Spleen (tissue), 11 donors: Measurements from ENCODE around the gene IFI27. TPM values are rescaled to one million over a fixed set of nuclear protein-coding genes. Genes with fewer than 3 reads are reported as not detected.
A peak's percentile ranks its signal among the peaks of the same experiment; 100 is the strongest.

Experiments used
- DNase-seq: peaks from one replicate; pipeline ENCODE4 v3.0.0-alpha.2; 2020
- H3K27ac ChIP-seq, 8 donors: fragments of 200-600 bp; sonication (generic) in 7 of 8; 1 replicate in 4 of 8; 2 replicates in 4 of 8; pipeline versions ENCODE4 v1.5.0 to v1.8.0; 2016 to 2021; ENCODE audit warnings: inconsistent platforms in 4 of 8, mild to moderate bottlenecking in 4 of 8, moderate library complexity in 1 of 8
- H3K27me3 ChIP-seq, 7 donors: fragments of 200-600 bp; sonication (generic) in 6 of 7; replicated peaks in 1 of 7; 1 replicate in 4 of 7; 2 replicates in 3 of 7; pipeline versions ENCODE4 v1.5.0 to v1.8.0; 2016 to 2021; ENCODE audit warnings: inconsistent platforms in 3 of 7, mild to moderate bottlenecking in 1 of 7
- H3K36me3 ChIP-seq, 6 donors: fragments of 200-600 bp; sonication (generic) in 5 of 6; 1 replicate in 4 of 6; 2 replicates in 2 of 6; pipeline versions ENCODE4 v1.5.0 to v1.8.0; 2016 to 2021; ENCODE audit warnings: inconsistent platforms in 2 of 6
- H3K4me1 ChIP-seq, 6 donors: fragments of 200-600 bp; sonication (generic) in 5 of 6; 1 replicate in 3 of 6; 2 replicates in 3 of 6; pipeline versions ENCODE4 v1.5.0 to v1.8.0; 2016 to 2021; ENCODE audit warnings: inconsistent platforms in 3 of 6
- H3K4me3 ChIP-seq, 8 donors: fragments of 200-600 bp; sonication (generic) in 7 of 8; 1 replicate in 4 of 8; 2 replicates in 4 of 8; pipeline versions ENCODE4 v1.5.0 to v1.8.0; 2016 to 2021; ENCODE audit warnings: inconsistent platforms in 4 of 8, mild to moderate bottlenecking in 4 of 8, moderate library complexity in 2 of 8
- H3K9me3 ChIP-seq, 8 donors: fragments of 200-600 bp; sonication (generic) in 7 of 8; 1 replicate in 4 of 8; 2 replicates in 4 of 8; pipeline versions ENCODE4 v1.5.0 to v1.8.0; 2016 to 2021; ENCODE audit warnings: inconsistent platforms in 4 of 8
- POLR2A ChIP-seq, 3 donors: fragments of 450-650 bp; IDR thresholded peaks; one replicate each; pipeline ENCODE4 v1.5.1; 2017; ENCODE audit warnings: antibody characterized with exemption in 3 of 3, mild to moderate bottlenecking in 1 of 3
- POLR2AphosphoS5 ChIP-seq, 3 donors: sonication (generic); formaldehyde crosslinking; IDR thresholded peaks; one replicate each; pipeline ENCODE4 v1.5.1; 2017; ENCODE audit warnings: antibody characterized with exemption in 3 of 3
- WGBS, 5 donors: extraction: QIAGEN DNeasy Blood & Tissue Kit in 3 of 5; methylation state at CpG; one replicate each; pipeline versions ENCODE4 v1.1.5 to v1.1.7; 2013 to 2018; 5-methylcytosine and 5-hydroxymethylcytosine counted together
- intact Hi-C: fragments of 100-400 bp; cut with DNase I; formaldehyde crosslinking; loops from one replicate; pipeline ENCODE4 v1.15.0; 2023; ENCODE audit warnings: low total_unique reads
- polyA plus RNA-seq, 3 donors: library from polyadenylated mRNA; stranded (reverse); fragments of 200-250 nt; gene quantifications; one replicate each; pipeline ENCODE4 v1.2.1, GENCODE V29; 2013
- total RNA-seq, 7 donors: library from RNA; depleted of rRNA in 3 of 7; stranded (reverse); fragments of >200 nt in 3 of 7; fragmentation: NEBNext Ultra II Directional in 4 of 7; extraction: Animal tissue kit (Norgen Biotek cat#: 25700) in 4 of 7; gene quantifications; one replicate each; pipeline versions ENCODE4 v1.1.0 to v1.2.1, GENCODE V29; 2016 to 2021
- TF ChIP-seq, protein P1 (sequence below), 11 experiments: fragments of 200-600 bp in 7 of 11; fragments of 450-650 bp in 4 of 11; sonication (generic) in 4 of 11; IDR thresholded peaks in 8 of 11; conservative IDR thresholded peaks in 3 of 11; 1 replicate in 7 of 11; 2 replicates in 4 of 11; pipeline versions ENCODE4 v1.4.0 to v1.8.0; 2016 to 2021; ENCODE audit warnings: antibody characterized with exemption in 11 of 11, inconsistent platforms in 4 of 11, mild to moderate bottlenecking in 1 of 11
- donor health status: healthy with polysubstance abuse.
- donor health status: DM: no; HTN: no; CAD: no; lungs with moderate emphysema.
- donor health status: DM: no; HTN: no; CAD: no.
- donor health status: Bipolar disorder and iron deficiency.
- donor health status: healthy.
- donor health status: DM: no; HTN: no; CAD: no.
- donor health status: DM: yes; HTN: yes; CAD: no.

IFI27 gene
- total and polyA plus RNA-seq, 10 donors = 304 to 1,170 (median 719) TPM

- intact Hi-C loops = loop anchor here (2.0 to 5.0 kb wide), 2 partner anchors 100 to 199 kb away; no protein-coding TSS in a partner anchor
- Histone ChIP-seq H3K27ac (no peak overlapping the region), H3K27me3 (peaks cover 0 to 10% (median 0%) of the 10 kb centered on the region in 7 donors), H3K4me1 (peaks cover 0 to 13% (median 5%) of the 10 kb centered on the region in 6 donors), H3K36me3 (no peaks in the 10 kb centered on the region), H3K9me3 (peaks cover 0 to 13% (median 9%) of the 10 kb centered on the region in 8 donors), H3K4me3 (no peak overlapping the region)
- WGBS, 5 donors = 32 to 35% (median 33%) methylated on average over 18 of the region's 18 CpGs
- TF ChIP-seq POLR2AphosphoS5 (IDR thresholded peaks at IDR 0.05) (peak in 2 of 3 donors; percentile 40 to 66), POLR2A (IDR thresholded peaks at IDR 0.05) (no peak)
- TF ChIP-seq, protein P1, sequence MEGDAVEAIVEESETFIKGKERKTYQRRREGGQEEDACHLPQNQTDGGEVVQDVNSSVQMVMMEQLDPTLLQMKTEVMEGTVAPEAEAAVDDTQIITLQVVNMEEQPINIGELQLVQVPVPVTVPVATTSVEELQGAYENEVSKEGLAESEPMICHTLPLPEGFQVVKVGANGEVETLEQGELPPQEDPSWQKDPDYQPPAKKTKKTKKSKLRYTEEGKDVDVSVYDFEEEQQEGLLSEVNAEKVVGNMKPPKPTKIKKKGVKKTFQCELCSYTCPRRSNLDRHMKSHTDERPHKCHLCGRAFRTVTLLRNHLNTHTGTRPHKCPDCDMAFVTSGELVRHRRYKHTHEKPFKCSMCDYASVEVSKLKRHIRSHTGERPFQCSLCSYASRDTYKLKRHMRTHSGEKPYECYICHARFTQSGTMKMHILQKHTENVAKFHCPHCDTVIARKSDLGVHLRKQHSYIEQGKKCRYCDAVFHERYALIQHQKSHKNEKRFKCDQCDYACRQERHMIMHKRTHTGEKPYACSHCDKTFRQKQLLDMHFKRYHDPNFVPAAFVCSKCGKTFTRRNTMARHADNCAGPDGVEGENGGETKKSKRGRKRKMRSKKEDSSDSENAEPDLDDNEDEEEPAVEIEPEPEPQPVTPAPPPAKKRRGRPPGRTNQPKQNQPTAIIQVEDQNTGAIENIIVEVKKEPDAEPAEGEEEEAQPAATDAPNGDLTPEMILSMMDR (IDR thresholded peaks at IDR 0.05 in 8 of 11, conservative IDR thresholded peaks at IDR 0.05 in 3 of 11) = peak; percentile 87 to 99 (median 97)
- peak; percentile 93 for DNase-seq
These were observed 26.2 kb downstream of the IFI27 start for GRCh38 chr14:94136575-94137331.

DNA sequence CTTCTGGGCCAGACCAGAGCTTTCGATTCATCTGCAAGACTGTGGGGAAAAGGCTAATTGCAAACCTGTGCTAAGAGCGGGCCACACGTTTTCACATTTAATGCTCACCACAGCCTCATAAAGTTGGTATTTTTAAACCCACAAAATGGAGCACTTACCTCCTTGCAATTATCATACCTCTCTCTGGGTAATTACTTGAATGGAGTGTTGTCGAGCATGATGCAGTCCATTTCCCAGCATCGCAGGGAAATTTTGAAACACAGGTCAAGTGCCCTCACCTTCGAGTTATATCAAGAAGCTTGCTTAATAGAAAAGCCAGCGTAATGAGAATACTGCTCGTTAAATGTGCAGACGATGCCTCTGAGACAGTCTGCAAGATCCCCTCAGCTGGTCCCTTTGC is 27.7 kb downstream of the IFI27 start:
- Histone ChIP-seq H3K9me3 (peaks cover 0 to 13% (median 9%) of the 10 kb centered on the region in 8 donors), H3K27ac (no peak overlapping the region), H3K36me3 (no peaks in the 10 kb centered on the region), H3K27me3 (peaks cover 0 to 8% (median 0%) of the 10 kb centered on the region in 7 donors), H3K4me3 (no peak overlapping the region), H3K4me1 (peaks cover 0 to 8% (median 5%) of the 10 kb centered on the region in 6 donors)
- WGBS, 5 donors = 83 to 90% (median 86%) methylated on average over 9 of the region's 9 CpGs
- TF ChIP-seq POLR2AphosphoS5 (IDR thresholded peaks at IDR 0.05) (no peak), POLR2A (IDR thresholded peaks at IDR 0.05) (no peak)
- TF ChIP-seq, protein P1 (IDR thresholded peaks at IDR 0.05 in 8 of 11, conservative IDR thresholded peaks at IDR 0.05 in 3 of 11) = no peak
- DNase-seq = no peak
- intact Hi-C loops = loop anchor here (5.0 kb wide), 1 partner anchor 201 kb away; no protein-coding TSS in a partner anchor

DNA sequence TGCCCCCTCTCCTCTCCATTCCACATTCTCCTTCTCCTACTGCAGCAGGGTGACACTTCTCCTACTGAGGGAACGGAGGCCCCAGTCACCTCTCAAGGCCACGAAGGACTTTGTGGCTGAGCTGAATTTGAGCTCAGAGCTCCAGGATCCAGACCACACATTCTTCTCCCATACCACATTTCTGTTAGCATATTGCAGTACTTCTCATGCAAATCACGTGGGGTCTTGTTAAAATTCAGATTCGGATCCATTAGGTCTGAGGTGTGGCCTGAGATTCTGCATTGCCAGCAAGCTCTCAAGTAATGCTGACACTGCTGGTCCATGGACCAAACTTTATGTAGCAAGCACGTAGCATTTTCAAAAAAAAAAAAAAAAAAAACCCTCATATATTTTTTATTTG is 28.5 kb downstream of the IFI27 start:
- TF ChIP-seq, protein P1 (IDR thresholded peaks at IDR 0.05 in 8 of 11, conservative IDR thresholded peaks at IDR 0.05 in 3 of 11) = no peak
- no peak for TF ChIP-seq POLR2A (IDR thresholded peaks at IDR 0.05)
- no peak for TF ChIP-seq POLR2AphosphoS5 (IDR thresholded peaks at IDR 0.05)
- Histone ChIP-seq H3K36me3 (no peaks in the 10 kb centered on the region), H3K4me1 (peaks cover 0 to 8% (median 5%) of the 10 kb centered on the region in 6 donors), H3K4me3 (no peak overlapping the region), H3K27me3 (peaks cover 0 to 4% (median 0%) of the 10 kb centered on the region in 7 donors), H3K27ac (no peak overlapping the region), H3K9me3 (peaks cover 0 to 13% (median 9%) of the 10 kb centered on the region in 8 donors)
- WGBS, 5 donors = 70 to 81% (median 75%) methylated on average over 5 of the region's 5 CpGs
- no peak for DNase-seq
- intact Hi-C loops = loop anchor here (5.0 kb wide), 1 partner anchor 202 kb away; no protein-coding TSS in a partner anchor

DNA sequence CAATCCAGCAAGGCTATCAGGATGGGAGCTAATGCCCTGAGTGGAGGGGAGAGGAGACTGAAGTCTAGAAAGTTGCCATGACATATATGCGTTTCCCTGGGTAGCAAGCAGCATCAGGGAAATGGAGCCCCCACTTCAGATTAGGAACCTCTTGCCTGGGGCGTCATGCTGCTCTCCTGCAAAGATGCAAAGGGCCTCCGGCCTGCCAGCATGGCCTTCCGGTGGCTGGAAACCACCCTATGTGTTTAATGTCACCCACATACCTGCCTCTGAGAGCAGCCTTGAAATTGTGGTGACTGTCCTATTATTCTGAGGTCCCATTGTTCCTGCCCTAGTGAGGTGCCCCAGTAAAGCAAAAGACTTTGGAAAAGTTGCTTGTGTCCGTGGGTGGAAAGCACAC is 28.9 kb downstream of the IFI27 start:
- Histone ChIP-seq H3K27ac (no peak overlapping the region), H3K4me1 (peaks cover 0 to 8% (median 5%) of the 10 kb centered on the region in 6 donors), H3K9me3 (peaks cover 0 to 13% (median 9%) of the 10 kb centered on the region in 8 donors), H3K27me3 (peaks cover 0 to 4% (median 0%) of the 10 kb centered on the region in 7 donors), H3K36me3 (no peaks in the 10 kb centered on the region), H3K4me3 (no peak overlapping the region)
- no peak for DNase-seq
- intact Hi-C loops = loop anchor here (5.0 kb wide), 1 partner anchor 202 kb away; no protein-coding TSS in a partner anchor
- 72 to 89% (median 85%) methylated on average over 4 to 5 of the region's 5 CpGs for WGBS, 5 donors
- TF ChIP-seq POLR2A (IDR thresholded peaks at IDR 0.05) (no peak), POLR2AphosphoS5 (IDR thresholded peaks at IDR 0.05) (no peak)
- TF ChIP-seq, protein P1 (IDR thresholded peaks at IDR 0.05 in 8 of 11, conservative IDR thresholded peaks at IDR 0.05 in 3 of 11) = no peak
